Activated T-cell treated with anti-CD3 and anti-CD28 coated beads, Interleukin-2, amount 50 U/mL, for 4 hours (primary cell): ENCODE data around the gene CAMK1D. TPM values are rescaled to one million over a fixed set of nuclear protein-coding genes. Genes with fewer than 3 reads are reported as not detected.
"Not testable (repeated sequence)": the region's sequence is repeated elsewhere in the genome, so short reads cannot be mapped to it uniquely, and the experiment has no call there.

Source experiments
- ATAC-seq, 2 donors: fragments of 200-7000 bp; cut with Tn5 transposase; one replicate each; pipeline ENCODE4 v1.10.0; 2021
- DNase-seq: peaks from one replicate; pipeline ENCODE4 v3.0.0-alpha.2; 2020
- H3K27me3 Mint-ChIP-seq: one replicate; pipeline ENCODE4 v1.8.0; 2021; ENCODE audit warnings: low read depth, mixed read lengths
- H3K36me3 Mint-ChIP-seq: one replicate; pipeline ENCODE4 v1.8.0; 2022; ENCODE audit warnings: mixed read lengths; ENCODE audit not compliant: insufficient read depth
- H3K4me1 Mint-ChIP-seq: one replicate; pipeline ENCODE4 v1.8.0; 2021; ENCODE audit warnings: low read depth, mixed read lengths
- H3K4me3 Mint-ChIP-seq: one replicate; pipeline ENCODE4 v1.8.0; 2021; ENCODE audit warnings: mild to moderate bottlenecking, moderate library complexity, mixed read lengths
- H3K9me3 Mint-ChIP-seq: one replicate; pipeline ENCODE4 v1.8.0; 2021; ENCODE audit warnings: mixed read lengths
- total RNA-seq, 3 donors: library from RNA; stranded (reverse); gene quantifications; one replicate each; pipeline ENCODE4 v1.2.1, GENCODE V29; 2021

Gene CAMK1D
- total RNA-seq, 3 donors from 2014 or later: 6.3 to 7.8 (median 6.7) TPM

DNA sequence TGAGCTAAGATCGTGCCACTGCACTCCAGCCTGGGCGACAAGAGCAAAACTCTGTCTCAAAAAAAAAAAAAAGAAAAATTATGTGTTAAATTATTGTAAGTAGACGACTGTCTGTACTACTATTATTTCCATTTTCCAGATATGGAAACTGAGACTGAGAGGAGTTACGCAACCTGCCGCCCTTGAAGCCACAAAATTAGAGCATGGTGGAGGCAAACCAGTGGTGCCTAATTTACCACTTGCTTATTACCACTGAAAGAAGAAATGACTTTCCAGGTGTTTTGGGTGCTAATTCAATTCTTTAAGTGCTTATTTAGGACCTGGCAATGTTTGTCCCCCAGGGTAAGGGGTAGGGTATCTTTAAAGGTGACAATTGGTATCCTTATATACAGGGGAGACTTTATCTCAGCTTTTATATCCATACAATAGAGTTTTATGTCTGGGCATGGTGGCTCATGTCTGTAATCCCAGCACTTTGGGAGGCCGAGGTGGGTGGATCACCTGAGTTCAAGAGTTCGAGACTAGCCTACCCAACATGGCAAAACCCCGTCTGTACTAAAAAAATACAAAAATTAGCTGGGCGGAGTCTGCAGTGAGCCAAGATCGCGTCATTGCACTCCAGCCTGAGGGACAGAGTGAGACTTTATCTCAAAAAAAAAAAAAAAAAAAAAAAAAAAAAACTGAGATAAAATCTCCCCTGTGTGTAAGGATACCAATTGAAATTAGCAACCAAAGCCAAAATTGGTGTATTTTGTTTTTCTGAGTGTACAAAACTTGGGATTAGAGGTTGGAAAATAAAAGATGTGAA, 16.6 kb upstream of the CAMK1D start:
- H3K4me3 Mint-ChIP-seq: no peak overlapping the region
- DNase-seq: no peak
- no peaks in the 10 kb centered on the region for H3K9me3 Mint-ChIP-seq
- no peak for ATAC-seq
- no peaks in the 10 kb centered on the region for H3K27me3 Mint-ChIP-seq
- H3K36me3 Mint-ChIP-seq: no peaks in the 10 kb centered on the region
- H3K4me1 Mint-ChIP-seq: peaks cover 12% of the 10 kb centered on the region

DNA sequence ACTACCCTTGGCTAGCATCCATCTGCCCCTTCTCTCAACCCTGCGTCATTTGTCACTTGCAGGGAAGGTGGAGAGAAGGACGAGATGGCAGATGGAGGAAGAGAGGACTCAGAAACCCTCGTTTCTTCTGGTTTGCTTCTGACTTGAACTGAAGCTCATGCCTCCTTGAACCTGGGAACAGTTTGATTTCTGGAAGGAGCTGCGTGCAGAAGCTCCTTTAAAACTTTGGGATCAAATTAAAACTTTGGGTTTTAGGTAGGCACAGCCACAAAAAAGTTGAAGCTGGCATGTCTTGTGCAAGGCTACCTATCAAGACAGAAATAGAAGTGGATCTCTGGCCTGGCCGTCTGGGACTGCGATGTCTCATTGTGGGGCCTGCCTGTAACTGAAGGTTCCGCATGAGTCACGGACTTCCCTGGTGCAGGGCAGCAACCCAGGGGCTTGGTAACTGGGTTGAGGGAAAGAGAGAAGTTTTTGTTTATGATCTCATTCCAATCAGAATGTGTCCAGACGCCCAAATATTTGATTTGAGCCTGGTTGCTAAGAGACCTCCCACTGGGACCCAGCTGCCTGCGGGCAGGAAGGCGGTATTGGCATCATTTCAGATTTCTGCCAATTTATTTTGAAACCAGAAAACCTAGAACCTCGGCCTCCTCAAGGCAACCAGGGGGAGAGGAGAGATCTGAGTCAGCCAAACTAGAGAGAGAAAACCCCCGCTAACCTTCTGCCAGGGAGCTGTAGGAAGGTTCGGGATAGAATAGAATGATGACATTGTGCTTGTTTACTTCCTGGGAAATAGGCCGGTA, 15.8 kb upstream of the CAMK1D start:
- H3K4me3 Mint-ChIP-seq: peak overlapping the region; percentile 2
- H3K9me3 Mint-ChIP-seq: no peaks in the 10 kb centered on the region
- peaks cover 12% of the 10 kb centered on the region for H3K4me1 Mint-ChIP-seq
- no peaks in the 10 kb centered on the region for H3K27me3 Mint-ChIP-seq
- H3K36me3 Mint-ChIP-seq: no peaks in the 10 kb centered on the region
- DNase-seq (peak; percentile 26), ATAC-seq (peak; percentile 72 to 94)

DNA sequence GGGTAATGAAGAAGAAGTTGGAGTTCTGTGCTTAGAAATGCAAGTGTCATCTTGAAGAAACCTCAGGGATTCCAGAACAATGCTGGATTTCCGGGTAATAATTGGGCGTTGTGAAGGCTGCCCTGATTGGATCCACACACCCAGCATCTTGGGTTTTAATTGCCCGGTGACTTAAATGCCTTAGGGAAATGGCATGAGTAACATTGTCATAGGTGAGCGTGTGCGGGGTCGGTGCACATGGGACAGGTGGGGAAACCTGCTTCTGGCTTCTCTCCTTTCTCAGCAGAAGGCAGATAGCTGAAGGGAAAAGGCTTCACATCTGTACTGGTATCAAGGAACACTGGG, 15.2 kb upstream of the CAMK1D start:
- Mint-ChIP-seq H3K4me3 (no peak overlapping the region), H3K4me1 (peaks cover 12% of the 10 kb centered on the region), H3K36me3 (no peaks in the 10 kb centered on the region), H3K27me3 (no peaks in the 10 kb centered on the region), H3K9me3 (no peaks in the 10 kb centered on the region)
- ATAC-seq: no peak
- DNase-seq: no peak

DNA sequence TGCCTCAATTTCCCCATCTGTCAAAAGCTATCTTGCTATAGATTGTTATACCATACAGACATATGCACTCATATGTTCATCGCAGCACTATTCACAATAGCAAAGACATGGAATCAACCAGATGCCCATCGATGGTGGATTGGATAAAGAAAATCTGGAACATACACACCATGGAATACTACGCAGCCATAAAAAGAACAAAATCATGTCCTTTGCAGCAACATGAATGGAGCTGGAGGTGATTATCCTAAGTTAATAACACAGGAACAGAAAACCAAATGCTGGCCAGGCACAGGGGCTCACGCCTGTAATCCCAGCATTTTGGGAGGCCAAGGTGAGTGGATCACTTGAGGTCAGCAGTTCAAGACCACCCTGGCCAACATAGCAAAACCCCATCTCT, 14.2 kb upstream of the CAMK1D start:
- H3K9me3 Mint-ChIP-seq, H3K36me3 Mint-ChIP-seq, H3K27me3 Mint-ChIP-seq, H3K4me3 Mint-ChIP-seq, ATAC-seq, DNase-seq: not testable (repeated sequence)
- H3K4me1 Mint-ChIP-seq: peaks cover 12% of the 10 kb centered on the region

DNA sequence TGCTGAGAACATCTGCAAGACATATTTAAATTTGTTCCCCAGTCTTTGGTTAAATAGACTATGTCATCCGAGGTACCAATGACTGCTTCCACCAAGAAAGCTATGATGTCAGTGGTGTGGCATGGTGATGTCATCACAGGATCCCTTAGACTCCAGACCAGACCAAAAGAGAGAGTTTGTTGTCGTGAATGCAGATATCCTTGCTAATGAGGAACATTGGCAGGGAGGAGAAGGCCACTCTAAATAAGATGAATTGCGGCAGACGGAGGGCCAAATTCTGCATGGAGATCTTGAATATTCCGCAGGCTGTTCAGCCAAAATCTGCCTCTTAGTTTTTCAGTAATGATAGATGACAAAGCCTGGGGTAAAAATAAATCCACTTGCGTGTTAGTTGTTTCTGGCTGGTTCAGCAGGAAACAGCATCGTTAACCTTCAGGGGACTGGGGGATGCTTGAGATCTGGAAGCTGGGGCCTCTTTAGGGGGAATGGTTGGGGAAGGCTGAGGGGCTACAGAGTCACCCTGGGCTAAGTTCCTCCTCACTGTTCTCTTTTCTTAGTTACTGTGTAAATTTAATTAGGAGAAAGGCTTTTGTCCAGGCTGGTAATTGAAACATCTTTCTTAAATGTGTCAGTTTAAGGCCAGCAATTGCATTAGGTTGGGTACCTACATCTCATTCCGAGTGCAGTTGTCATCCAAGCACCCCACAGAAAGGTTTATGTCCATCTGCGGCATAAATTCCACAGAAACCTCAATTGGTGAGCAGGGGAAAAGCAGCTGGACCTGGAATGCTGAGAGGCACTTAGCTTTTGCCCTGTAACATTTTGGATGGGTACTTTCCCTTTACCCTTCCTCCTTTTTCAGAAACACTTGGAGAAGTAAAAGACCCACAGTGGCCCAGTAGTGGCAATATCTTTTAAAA, 11.6 kb upstream of the CAMK1D start:
- H3K9me3 Mint-ChIP-seq: no peaks in the 10 kb centered on the region
- no peaks in the 10 kb centered on the region for H3K36me3 Mint-ChIP-seq

DNA sequence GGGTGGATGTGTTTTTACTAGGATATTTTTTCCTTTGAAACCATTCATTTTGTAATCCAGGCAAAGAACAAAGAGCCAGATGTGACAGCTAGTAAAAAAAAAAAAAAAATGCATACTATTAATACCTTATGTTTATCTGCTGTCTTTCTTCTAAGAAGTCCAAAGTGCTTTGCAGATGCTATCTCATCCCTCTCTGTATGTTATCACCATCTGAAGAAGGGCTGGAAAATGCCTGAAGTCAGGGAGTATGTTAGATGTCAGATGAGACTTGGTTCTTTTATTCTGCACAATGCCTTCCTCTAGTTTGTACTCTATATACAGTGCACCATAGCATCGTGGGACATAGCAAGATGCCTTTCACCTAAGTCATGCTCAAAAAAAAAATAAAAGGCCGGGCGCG, 10.4 kb upstream of the CAMK1D start:
- Mint-ChIP-seq H3K27me3 (no peaks in the 10 kb centered on the region), H3K9me3 (peaks cover 5% of the 10 kb centered on the region), H3K36me3 (no peaks in the 10 kb centered on the region), H3K4me3 (no peak overlapping the region), H3K4me1 (peaks cover 8% of the 10 kb centered on the region)
- DNase-seq (no peak), ATAC-seq (no peak)

More for the DNA sequence above, 11.6 kb upstream of the CAMK1D start:
- Mint-ChIP-seq H3K27me3 (no peaks in the 10 kb centered on the region), H3K4me1 (peaks cover 18% of the 10 kb centered on the region), H3K4me3 (no peak overlapping the region)
- no peak for DNase-seq
- ATAC-seq: no peak

DNA sequence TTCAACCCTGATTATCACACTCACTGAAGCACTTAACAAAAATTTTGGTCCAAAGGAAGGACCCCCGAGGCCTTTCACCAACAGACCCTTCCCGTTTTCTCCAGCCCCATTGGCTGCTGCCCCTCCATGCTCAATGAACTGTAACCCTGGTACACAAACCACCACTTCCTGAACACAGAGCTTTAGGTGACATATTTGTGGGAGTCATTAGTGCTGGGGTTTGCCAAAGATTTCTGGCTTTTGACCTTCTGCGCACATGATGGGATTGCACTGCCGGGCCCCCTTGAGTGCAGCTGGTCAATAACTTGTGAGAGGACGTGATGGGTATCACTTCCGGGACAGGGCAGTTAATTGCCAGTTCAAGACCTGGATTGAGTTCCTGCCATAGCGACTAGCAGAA, 9.0 kb upstream of the CAMK1D start:
- H3K4me3 Mint-ChIP-seq: no peak overlapping the region
- ATAC-seq: no peak
- H3K9me3 Mint-ChIP-seq: peaks cover 5% of the 10 kb centered on the region
- H3K27me3 Mint-ChIP-seq: no peaks in the 10 kb centered on the region
- no peak for DNase-seq
- H3K36me3 Mint-ChIP-seq: no peaks in the 10 kb centered on the region
- H3K4me1 Mint-ChIP-seq: peaks cover 8% of the 10 kb centered on the region

DNA sequence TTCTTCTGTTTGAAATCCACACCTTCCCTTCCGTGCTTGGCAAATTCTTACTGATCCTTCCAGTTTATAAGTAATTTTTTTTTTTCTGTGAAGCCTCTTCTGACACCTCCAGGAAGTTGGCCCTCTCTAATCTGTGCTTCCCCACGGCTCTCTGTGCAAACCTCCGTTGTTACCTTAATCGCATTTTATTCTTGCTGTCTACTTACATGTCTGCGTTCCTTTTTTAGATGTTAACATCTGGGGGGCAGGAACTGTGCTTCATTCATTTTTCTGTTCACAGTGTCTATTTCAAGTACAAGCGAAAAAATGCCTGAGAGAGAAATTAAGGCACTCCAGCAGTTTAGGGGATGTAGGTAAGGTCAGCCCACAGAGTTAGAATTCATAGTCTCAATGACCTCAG, 8.4 kb upstream of the CAMK1D start:
- H3K9me3 Mint-ChIP-seq: peaks cover 5% of the 10 kb centered on the region
- H3K36me3 Mint-ChIP-seq: no peaks in the 10 kb centered on the region
- no peaks in the 10 kb centered on the region for H3K27me3 Mint-ChIP-seq
- no peak for DNase-seq
- peaks cover 8% of the 10 kb centered on the region for H3K4me1 Mint-ChIP-seq
- no peak overlapping the region for H3K4me3 Mint-ChIP-seq
- no peak for ATAC-seq

DNA sequence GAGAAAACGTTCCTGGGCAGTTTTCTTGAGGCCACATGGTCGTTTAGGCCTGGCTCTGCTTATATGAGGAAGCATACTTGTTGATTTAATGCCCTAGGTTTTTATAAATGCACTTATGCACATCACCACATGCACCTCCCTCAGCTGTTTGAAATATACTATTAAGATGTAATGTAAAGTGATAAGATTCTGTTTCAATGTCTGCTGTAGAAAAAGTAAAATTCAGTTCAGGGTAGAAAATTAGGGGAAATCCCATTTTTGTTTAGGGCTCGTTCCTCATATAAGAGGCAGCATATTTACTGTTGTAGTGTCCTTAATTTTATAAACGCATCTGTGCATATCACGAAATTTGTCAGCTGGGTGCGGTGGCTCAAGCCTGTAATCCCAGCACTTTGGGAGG, 7.8 kb upstream of the CAMK1D start:
- Mint-ChIP-seq H3K36me3 (no peaks in the 10 kb centered on the region), H3K27me3 (no peaks in the 10 kb centered on the region), H3K4me3 (no peak overlapping the region), H3K9me3 (peaks cover 5% of the 10 kb centered on the region), H3K4me1 (peaks cover 8% of the 10 kb centered on the region)
- no peak for ATAC-seq
- DNase-seq: no peak

DNA sequence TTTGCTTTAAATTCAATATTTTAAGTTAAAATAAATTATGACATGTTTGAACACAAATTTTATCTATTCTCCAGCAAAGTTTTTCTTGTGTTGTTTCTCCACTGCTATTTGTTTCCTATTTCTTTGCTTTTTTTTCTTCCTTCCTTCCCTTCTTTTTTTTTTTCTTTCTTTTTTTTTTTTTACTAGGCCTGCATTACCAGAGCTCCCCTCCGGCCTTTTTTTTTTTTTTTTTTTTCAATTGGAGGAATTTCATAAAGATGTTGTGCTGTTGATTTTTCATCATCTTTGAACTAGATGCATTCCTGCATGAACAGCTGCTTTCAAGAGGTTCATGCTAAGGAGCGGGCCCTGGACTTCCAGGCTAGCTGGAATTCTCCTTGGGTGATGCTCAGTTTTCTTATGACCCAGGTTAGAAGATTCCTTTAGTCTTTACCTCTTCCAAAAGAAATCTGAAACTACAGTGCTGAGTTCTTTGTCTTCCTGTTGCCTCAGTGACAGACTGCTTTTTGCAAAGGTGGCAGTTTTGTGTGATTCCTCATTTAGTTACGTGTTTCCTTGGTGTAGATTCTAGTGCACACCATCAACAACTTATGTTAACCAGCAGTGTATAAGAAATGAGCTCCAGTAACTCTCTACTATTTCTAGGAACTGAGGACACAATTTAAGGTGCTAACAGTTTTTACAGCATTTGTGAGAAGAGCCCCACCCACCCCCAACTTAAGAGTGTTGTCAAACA, 4.8 kb upstream of the CAMK1D start:
- peaks cover 19% of the 10 kb centered on the region for H3K4me1 Mint-ChIP-seq
- DNase-seq (no peak), ATAC-seq (no peak)
- no peaks in the 10 kb centered on the region for H3K27me3 Mint-ChIP-seq
- H3K4me3 Mint-ChIP-seq: no peak overlapping the region
- peaks cover 5% of the 10 kb centered on the region for H3K9me3 Mint-ChIP-seq
- H3K36me3 Mint-ChIP-seq: no peaks in the 10 kb centered on the region

DNA sequence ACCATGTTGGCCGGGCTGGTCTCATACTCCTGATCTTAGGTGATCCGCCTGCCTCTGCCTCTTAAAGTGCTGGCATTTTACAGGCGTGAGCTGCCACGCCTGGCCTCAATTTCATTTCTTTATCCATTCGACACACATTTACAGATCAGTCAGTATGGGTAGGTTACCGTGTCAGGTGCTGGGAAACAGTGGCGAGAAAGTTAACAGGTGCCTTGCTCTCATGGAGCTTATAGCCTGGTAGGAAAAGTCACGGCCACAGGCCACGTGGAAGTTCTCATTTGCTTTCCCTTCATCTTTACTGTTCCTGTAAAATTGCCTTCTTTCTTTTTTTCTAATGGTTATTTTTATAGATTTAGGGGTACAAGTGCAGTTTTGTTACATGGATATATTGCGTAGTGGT, 2.6 kb upstream of the CAMK1D start:
- peaks cover 29% of the 10 kb centered on the region for H3K4me1 Mint-ChIP-seq
- H3K27me3 Mint-ChIP-seq: no peaks in the 10 kb centered on the region
- DNase-seq (no peak), ATAC-seq (no peak)
- no peak overlapping the region for H3K4me3 Mint-ChIP-seq
- no peaks in the 10 kb centered on the region for H3K36me3 Mint-ChIP-seq
- H3K9me3 Mint-ChIP-seq: peaks cover 5% of the 10 kb centered on the region

DNA sequence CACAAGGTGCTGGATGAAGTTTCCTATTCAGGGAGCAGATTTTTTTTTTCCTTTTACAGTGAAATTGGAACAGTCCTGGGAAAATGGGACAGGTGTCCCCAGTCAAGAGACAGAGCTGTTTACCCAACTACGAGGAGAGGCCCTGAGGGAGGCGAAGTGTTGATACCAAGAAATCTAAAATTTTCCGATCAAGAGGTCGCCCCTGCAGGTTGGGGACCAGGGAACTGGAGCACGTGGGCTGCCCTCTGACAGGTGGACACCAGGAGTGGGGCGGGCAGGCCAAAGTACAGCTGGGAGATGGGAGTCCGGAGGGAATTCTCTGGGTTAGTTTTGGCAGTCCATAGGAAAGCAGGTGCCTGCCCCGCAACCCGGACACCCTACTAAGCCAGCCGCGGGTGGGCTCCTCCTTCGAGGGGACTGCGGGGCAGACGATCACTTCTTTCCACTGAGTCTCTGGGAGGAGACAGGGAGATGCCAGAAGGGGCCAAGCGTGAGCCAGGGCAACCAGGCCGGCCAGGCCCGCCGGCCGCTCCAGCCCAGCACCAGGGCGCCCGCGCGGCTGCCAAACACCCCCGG, 965 bp upstream of the CAMK1D start:
- peaks cover 38% of the 10 kb centered on the region for H3K4me1 Mint-ChIP-seq
- H3K9me3 Mint-ChIP-seq: peaks cover 3% of the 10 kb centered on the region
- DNase-seq (no peak), ATAC-seq (no peak)
- no peaks in the 10 kb centered on the region for H3K36me3 Mint-ChIP-seq
- H3K27me3 Mint-ChIP-seq: no peaks in the 10 kb centered on the region
- H3K4me3 Mint-ChIP-seq: peak overlapping the region; percentile 79

DNA sequence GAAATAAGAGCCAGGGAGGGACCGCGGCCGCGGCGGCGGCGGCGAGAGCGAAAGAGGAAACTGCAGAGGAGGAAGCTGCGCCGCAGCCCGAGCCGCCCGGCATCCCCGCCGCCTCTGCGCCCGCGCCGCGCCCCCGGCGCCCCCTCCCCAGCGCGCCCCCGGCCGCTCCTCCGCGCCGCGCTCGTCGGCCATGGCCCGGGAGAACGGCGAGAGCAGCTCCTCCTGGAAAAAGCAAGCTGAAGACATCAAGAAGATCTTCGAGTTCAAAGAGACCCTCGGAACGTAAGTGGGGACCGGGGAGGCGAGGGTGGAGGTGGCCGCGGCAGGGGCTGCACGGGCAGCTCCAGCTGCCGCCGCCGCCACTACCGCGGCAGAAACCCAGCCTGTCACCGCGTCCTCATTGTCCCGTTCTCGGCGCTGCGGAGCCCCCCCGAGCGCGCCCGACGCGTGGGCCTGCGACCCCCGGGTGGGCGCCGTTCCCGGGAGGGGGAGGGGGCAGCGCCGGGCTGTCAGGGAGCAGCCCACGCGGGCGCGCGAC, 351 bp downstream of the CAMK1D start:
- Mint-ChIP-seq H3K4me3 (peak overlapping the region; percentile 92), H3K27me3 (no peaks in the 10 kb centered on the region), H3K4me1 (peaks cover 46% of the 10 kb centered on the region), H3K36me3 (no peaks in the 10 kb centered on the region), H3K9me3 (no peaks in the 10 kb centered on the region)
- no peak for DNase-seq
- ATAC-seq: peak; percentile 3 to 4
